Natural killer cell (primary cell): ENCODE data around the gene SCN5A. TPM values are rescaled to one million over a fixed set of nuclear protein-coding genes. Genes with fewer than 3 reads are reported as not detected.
"Not testable (repeated sequence)": the region's sequence is repeated elsewhere in the genome, so short reads cannot be mapped to it uniquely, and the experiment has no call there.

Experiments used
- ATAC-seq, 3 donors: fragments of 150-1000 bp in 2 of 3; fragments of 200-7000 bp in 1 of 3; cut with Tn5 transposase; 1 replicate in 1 of 3; 2 replicates in 2 of 3; pipeline ENCODE4 v1.10.0; 2021; ENCODE audit warnings: mild to moderate bottlenecking in 2 of 3, moderate library complexity in 2 of 3
- DNase-seq, 2 donors: peaks; one replicate each; pipeline versions ENCODE4 v3.0.0 to v3.0.0-alpha.2; 2013 to 2021; ENCODE audit warnings: mixed read lengths in 1 of 2
- H3K27ac ChIP-seq: one replicate; pipeline ENCODE4 v1.5.1; 2013; ENCODE audit warnings: mild to moderate bottlenecking, low read length
- H3K27me3 ChIP-seq: one replicate; pipeline ENCODE4 v1.6.1; 2013; ENCODE audit warnings: low read length; ENCODE audit not compliant: control insufficient read depth, insufficient read depth
- H3K36me3 ChIP-seq: one replicate; pipeline ENCODE4 v1.6.1; 2013; ENCODE audit warnings: low read length; ENCODE audit not compliant: control insufficient read depth, insufficient read depth
- H3K4me1 ChIP-seq: one replicate; pipeline ENCODE4 v1.6.1; 2013; ENCODE audit warnings: low read length; ENCODE audit not compliant: control insufficient read depth, insufficient read depth
- H3K4me3 ChIP-seq: one replicate; pipeline ENCODE4 v1.5.1; 2013; ENCODE audit warnings: low read length
- H3K9me3 ChIP-seq: one replicate; pipeline ENCODE4 v1.6.1; 2013; ENCODE audit warnings: low read length; ENCODE audit not compliant: control insufficient read depth, insufficient read depth
- H3K27ac Mint-ChIP-seq, 2 donors: one replicate each; pipeline ENCODE4 v1.8.0; 2022; ENCODE audit warnings: mild to moderate bottlenecking in 2 of 2, mixed read lengths in 2 of 2, moderate library complexity in 1 of 2
- H3K27me3 Mint-ChIP-seq, 2 donors: one replicate each; pipeline ENCODE4 v1.8.0; 2022; ENCODE audit warnings: low read depth in 2 of 2, mixed read lengths in 2 of 2
- H3K36me3 Mint-ChIP-seq: one replicate; pipeline ENCODE4 v1.8.0; 2022; ENCODE audit warnings: mixed read lengths
- H3K4me1 Mint-ChIP-seq, 2 donors: one replicate each; pipeline ENCODE4 v1.8.0; 2022; ENCODE audit warnings: mixed read lengths in 2 of 2
- H3K4me3 Mint-ChIP-seq: one replicate; pipeline ENCODE4 v1.8.0; 2022; ENCODE audit warnings: mild to moderate bottlenecking, moderate library complexity, mixed read lengths
- H3K9me3 Mint-ChIP-seq, 2 donors: one replicate each; pipeline ENCODE4 v1.8.0; 2022; ENCODE audit warnings: mixed read lengths in 2 of 2
- CTCF ChIP-seq: fragments of 200-600 bp; IDR thresholded peaks from one replicate; pipeline ENCODE4 v1.8.0; 2022; ENCODE audit warnings: antibody characterized with exemption
- WGBS: methylation state at CpG from one replicate; pipeline ENCODE4 v1.1.7; 2013; ENCODE audit warnings: missing lambda C conversion rate; ENCODE audit not compliant: insufficient coverage; 5-methylcytosine and 5-hydroxymethylcytosine counted together
- intact Hi-C: fragments of 100-400 bp; cut with micrococcal nuclease; formaldehyde crosslinking; loops from one replicate; pipeline ENCODE4 v1.14.2; 2022
- total RNA-seq, 4 donors: library from RNA; stranded (reverse); fragments of 120-200 nt in 1 of 4; gene quantifications; one replicate each; pipeline versions ENCODE4 v1.2.3 to v1.2.4, GENCODE V29; 2013 to 2022

Gene SCN5A
- total RNA-seq, 3 donors from 2014 or later (not counting 1 experiment from before 2014, with no cell fraction given) = 0.50 TPM; not detected in 2

- WGBS = 74% methylated on average over 3 of the region's 3 CpGs
- no peak for TF ChIP-seq CTCF
- no peak for ATAC-seq
- Mint-ChIP-seq H3K9me3 (peaks cover 0 to 2% of the 10 kb centered on the region in 2 donors), H3K36me3 (no peaks in the 10 kb centered on the region), H3K27ac (no peak overlapping the region), H3K4me1 (no peaks in the 10 kb centered on the region), H3K4me3 (no peak overlapping the region), H3K27me3 (no peaks in the 10 kb centered on the region)
- H3K9me3 ChIP-seq = no peaks in the 10 kb centered on the region
- no peaks in the 10 kb centered on the region for H3K36me3 ChIP-seq
- H3K27me3 ChIP-seq = no peaks in the 10 kb centered on the region
- H3K4me3 ChIP-seq = no peak overlapping the region
- H3K27ac ChIP-seq = no peak overlapping the region
- DNase-seq = no peak
- H3K4me1 ChIP-seq = no peaks in the 10 kb centered on the region
- intact Hi-C loops = no loop called here
These were observed 75.9 kb downstream of the SCN5A start for GRCh38 chr3:38573556-38573955.

DNA sequence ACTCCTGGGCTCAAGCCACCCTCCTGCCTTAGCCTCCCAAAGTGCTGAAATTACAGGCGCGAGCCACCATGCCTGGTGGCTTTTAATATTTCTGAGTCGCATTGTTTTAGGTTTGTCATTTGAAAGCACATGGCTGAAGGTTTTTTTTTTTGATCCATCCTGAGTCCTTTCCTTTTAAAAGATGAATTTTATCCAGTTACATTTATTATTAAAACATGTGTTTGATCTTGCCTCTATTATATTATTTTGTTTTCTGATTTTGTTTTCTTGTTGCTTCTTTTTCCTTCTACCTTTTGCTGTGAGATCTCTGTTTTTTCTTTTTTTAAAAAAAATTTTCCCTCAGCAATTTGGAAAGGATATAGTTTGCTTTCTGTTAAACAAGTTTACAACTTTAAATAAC, 76.4 kb downstream of the SCN5A start:
- H3K27ac ChIP-seq = no peak overlapping the region
- intact Hi-C loops = no loop called here
- no peak for TF ChIP-seq CTCF
- Mint-ChIP-seq H3K36me3 (no peaks in the 10 kb centered on the region), H3K27me3 (no peaks in the 10 kb centered on the region), H3K4me1 (no peaks in the 10 kb centered on the region), H3K4me3 (no peak overlapping the region), H3K9me3 (peaks cover 0 to 2% of the 10 kb centered on the region in 2 donors), H3K27ac (no peak overlapping the region)
- no peak for DNase-seq
- no peaks in the 10 kb centered on the region for H3K9me3 ChIP-seq
- H3K4me3 ChIP-seq = no peak overlapping the region
- H3K4me1 ChIP-seq = no peaks in the 10 kb centered on the region
- no peaks in the 10 kb centered on the region for H3K27me3 ChIP-seq
- ATAC-seq = no peak
- WGBS = 100% methylated on average over 2 of the region's 3 CpGs
- no peaks in the 10 kb centered on the region for H3K36me3 ChIP-seq

GRCh38 chr3:38567498-38567897, 82.0 kb downstream of the SCN5A start:
- Histone ChIP-seq H3K4me1 (no peaks in the 10 kb centered on the region), H3K36me3 (no peaks in the 10 kb centered on the region), H3K4me3 (no peak overlapping the region), H3K27me3 (no peaks in the 10 kb centered on the region), H3K9me3 (no peaks in the 10 kb centered on the region), H3K27ac (no peak overlapping the region)
- H3K4me3 Mint-ChIP-seq = no peak overlapping the region
- peaks cover 0 to 4% of the 10 kb centered on the region in 2 donors for H3K4me1 Mint-ChIP-seq
- intact Hi-C loops = no loop called here
- H3K27ac Mint-ChIP-seq = no peak overlapping the region
- H3K9me3 Mint-ChIP-seq = no peaks in the 10 kb centered on the region
- 90% methylated on average over 4 of the region's 4 CpGs for WGBS
- ATAC-seq (no peak), DNase-seq (no peak)
- H3K36me3 Mint-ChIP-seq = no peaks in the 10 kb centered on the region
- no peak for TF ChIP-seq CTCF
- H3K27me3 Mint-ChIP-seq = peaks cover 0 to 5% of the 10 kb centered on the region in 2 donors

- H3K9me3 ChIP-seq, H3K36me3 ChIP-seq, H3K9me3 Mint-ChIP-seq, H3K36me3 Mint-ChIP-seq, intact Hi-C loops, H3K27me3 Mint-ChIP-seq, H3K4me1 Mint-ChIP-seq, H3K27ac ChIP-seq, H3K4me3 ChIP-seq, H3K27me3 ChIP-seq, H3K4me3 Mint-ChIP-seq, H3K27ac Mint-ChIP-seq, H3K4me1 ChIP-seq, DNase-seq, ATAC-seq: not testable (repeated sequence)
- WGBS = 71% methylated on average over 7 of the region's 7 CpGs
These were observed 82.7 kb downstream of the SCN5A start for GRCh38 chr3:38566794-38567193.
